ENCODE results near the gene MBD1. TPM values are rescaled to one million over a fixed set of nuclear protein-coding genes. Genes with fewer than 3 reads are reported as not detected.

The MBD1 gene
- total and polyA plus RNA-seq, 10 of the 15 experiments (the other 5 are each of a cell fraction or from before 2014, with no cell fraction given): 8.4 to 97.7 (median 59.9) TPM

DNA sequence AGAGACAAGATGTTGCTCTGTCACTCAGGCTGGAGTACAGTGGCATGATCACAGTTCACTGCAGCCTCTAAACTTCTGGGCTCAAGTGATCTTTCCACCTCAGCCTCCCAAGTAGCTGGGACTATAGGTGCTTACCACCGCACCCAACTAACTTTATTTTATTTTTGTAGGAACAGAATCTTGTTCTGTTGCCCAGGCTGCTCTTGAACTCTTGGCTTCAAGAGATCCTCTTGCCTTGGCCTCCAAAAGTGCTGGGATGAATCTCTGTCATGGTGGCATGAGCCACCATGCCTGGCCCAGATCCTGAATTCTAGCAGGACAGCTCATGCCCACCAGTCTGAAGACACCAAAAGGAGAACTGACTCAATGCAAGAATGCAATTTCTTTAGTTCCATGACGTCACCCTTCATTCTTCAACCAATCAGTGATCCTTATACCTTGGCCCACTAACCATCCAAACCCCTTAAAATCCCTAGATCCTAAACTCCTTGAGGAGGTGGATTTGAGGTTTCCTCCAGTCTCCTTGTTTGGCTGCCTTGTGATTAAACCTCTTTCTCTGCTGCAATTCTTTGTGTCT, 31.8 kb upstream of the MBD1 start (continued):
- TF ChIP-seq, protein P1, sequence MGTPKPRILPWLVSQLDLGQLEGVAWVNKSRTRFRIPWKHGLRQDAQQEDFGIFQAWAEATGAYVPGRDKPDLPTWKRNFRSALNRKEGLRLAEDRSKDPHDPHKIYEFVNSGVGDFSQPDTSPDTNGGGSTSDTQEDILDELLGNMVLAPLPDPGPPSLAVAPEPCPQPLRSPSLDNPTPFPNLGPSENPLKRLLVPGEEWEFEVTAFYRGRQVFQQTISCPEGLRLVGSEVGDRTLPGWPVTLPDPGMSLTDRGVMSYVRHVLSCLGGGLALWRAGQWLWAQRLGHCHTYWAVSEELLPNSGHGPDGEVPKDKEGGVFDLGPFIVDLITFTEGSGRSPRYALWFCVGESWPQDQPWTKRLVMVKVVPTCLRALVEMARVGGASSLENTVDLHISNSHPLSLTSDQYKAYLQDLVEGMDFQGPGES (IDR thresholded peaks at IDR 0.05): no peak
- TF ChIP-seq CHD2 (IDR thresholded peaks at IDR 0.05; ENCODE audit: borderline replicate concordance, low read depth, low read length) (0 out of 2 replicates have a peak, but pooled peaks have one; percentile 26), EP300 (IDR thresholded peaks at IDR 0.05; ENCODE audit: borderline replicate concordance in 1 of 2, control insufficient read depth in 1 of 2, low read depth in 2 of 2, low read length in 2 of 2) (peak in 1 of 2 experiments; percentile 71; a peak in 2 of 4 replicates), HDAC6 (IDR thresholded peaks at IDR 0.05; ENCODE audit: unreplicated experiment) (no peak), FOXK2 (IDR thresholded peaks at IDR 0.05) (no peak), BMI1 (IDR thresholded peaks at IDR 0.05; ENCODE audit: borderline replicate concordance) (peak; percentile 33; the same call in 1 of the 2 replicates), ZNF217 (IDR thresholded peaks at IDR 0.05) (peak; percentile 77; the same call in 1 of the 2 replicates), ATF7 (IDR thresholded peaks at IDR 0.05; ENCODE audit: low read depth) (peak; percentile 100), GATAD2B (conservative IDR thresholded peaks at IDR 0.05; ENCODE audit: low read depth) (peak; percentile 88), BCL11A (IDR thresholded peaks at IDR 0.05; ENCODE audit: low read depth, low read length) (peak; percentile 74; the same call in 1 of the 2 replicates), ATF2 (IDR thresholded peaks at IDR 0.05; ENCODE audit: low read length) (peak; percentile 76), DPF2 (IDR thresholded peaks at IDR 0.05) (peak; percentile 95), STAT1 (conservative IDR thresholded peaks at IDR 0.05) (no peak), SUPT20H (IDR thresholded peaks at IDR 0.05; ENCODE audit: borderline replicate concordance, control insufficient read depth, low read depth, low read length) (no peak), CREM (IDR thresholded peaks at IDR 0.05; ENCODE audit: low read depth) (peak; percentile 86), MEF2B (IDR thresholded peaks at IDR 0.05; ENCODE audit: partially characterized antibody, poor library complexity, severe bottlenecking) (peak; percentile 64), POLR2AphosphoS2 (IDR thresholded peaks at IDR 0.05; ENCODE audit: low read depth, low read length) (no peak), TAF1 (IDR thresholded peaks at IDR 0.05; ENCODE audit: borderline replicate concordance, low read depth, low read length) (0 out of 2 replicates have a peak, but pooled peaks have one; percentile 35), NR2F1 (conservative IDR thresholded peaks at IDR 0.05) (0 out of 2 replicates have a peak, but pooled peaks have one; percentile 36), EED (IDR thresholded peaks at IDR 0.05; ENCODE audit: low read depth) (peak; percentile 86), TCF12 (IDR thresholded peaks at IDR 0.05; ENCODE audit: low read depth, low read length) (no peak), PML (IDR thresholded peaks at IDR 0.05; ENCODE audit: low read length) (no peak)
- TF ChIP-seq, protein P2, sequence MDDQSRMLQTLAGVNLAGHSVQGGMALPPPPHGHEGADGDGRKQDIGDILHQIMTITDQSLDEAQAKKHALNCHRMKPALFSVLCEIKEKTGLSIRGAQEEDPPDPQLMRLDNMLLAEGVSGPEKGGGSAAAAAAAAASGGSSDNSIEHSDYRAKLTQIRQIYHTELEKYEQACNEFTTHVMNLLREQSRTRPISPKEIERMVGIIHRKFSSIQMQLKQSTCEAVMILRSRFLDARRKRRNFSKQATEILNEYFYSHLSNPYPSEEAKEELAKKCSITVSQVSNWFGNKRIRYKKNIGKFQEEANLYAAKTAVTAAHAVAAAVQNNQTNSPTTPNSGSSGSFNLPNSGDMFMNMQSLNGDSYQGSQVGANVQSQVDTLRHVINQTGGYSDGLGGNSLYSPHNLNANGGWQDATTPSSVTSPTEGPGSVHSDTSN (IDR thresholded peaks at IDR 0.05; ENCODE audit: insufficient replicate concordance, low read depth, low read length): peak; percentile 49
- TF ChIP-seq, protein P3, sequence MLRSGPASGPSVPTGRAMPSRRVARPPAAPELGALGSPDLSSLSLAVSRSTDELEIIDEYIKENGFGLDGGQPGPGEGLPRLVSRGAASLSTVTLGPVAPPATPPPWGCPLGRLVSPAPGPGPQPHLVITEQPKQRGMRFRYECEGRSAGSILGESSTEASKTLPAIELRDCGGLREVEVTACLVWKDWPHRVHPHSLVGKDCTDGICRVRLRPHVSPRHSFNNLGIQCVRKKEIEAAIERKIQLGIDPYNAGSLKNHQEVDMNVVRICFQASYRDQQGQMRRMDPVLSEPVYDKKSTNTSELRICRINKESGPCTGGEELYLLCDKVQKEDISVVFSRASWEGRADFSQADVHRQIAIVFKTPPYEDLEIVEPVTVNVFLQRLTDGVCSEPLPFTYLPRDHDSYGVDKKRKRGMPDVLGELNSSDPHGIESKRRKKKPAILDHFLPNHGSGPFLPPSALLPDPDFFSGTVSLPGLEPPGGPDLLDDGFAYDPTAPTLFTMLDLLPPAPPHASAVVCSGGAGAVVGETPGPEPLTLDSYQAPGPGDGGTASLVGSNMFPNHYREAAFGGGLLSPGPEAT (IDR thresholded peaks at IDR 0.05; ENCODE audit: low read depth): peak; percentile 69; the same call in 1 of the 2 replicates
- TF ChIP-seq, protein P4, sequence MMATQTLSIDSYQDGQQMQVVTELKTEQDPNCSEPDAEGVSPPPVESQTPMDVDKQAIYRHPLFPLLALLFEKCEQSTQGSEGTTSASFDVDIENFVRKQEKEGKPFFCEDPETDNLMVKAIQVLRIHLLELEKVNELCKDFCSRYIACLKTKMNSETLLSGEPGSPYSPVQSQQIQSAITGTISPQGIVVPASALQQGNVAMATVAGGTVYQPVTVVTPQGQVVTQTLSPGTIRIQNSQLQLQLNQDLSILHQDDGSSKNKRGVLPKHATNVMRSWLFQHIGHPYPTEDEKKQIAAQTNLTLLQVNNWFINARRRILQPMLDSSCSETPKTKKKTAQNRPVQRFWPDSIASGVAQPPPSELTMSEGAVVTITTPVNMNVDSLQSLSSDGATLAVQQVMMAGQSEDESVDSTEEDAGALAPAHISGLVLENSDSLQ (IDR thresholded peaks at IDR 0.05): peak; percentile 94

Data from GM12878 (cell line).